ENCODE measurements around the gene RUNX1. TPM values are rescaled to one million over a fixed set of nuclear protein-coding genes. Genes with fewer than 3 reads are reported as not detected.

RUNX1 gene
- total RNA-seq, 1 donor from 2014 or later: 0.41 TPM

DNA sequence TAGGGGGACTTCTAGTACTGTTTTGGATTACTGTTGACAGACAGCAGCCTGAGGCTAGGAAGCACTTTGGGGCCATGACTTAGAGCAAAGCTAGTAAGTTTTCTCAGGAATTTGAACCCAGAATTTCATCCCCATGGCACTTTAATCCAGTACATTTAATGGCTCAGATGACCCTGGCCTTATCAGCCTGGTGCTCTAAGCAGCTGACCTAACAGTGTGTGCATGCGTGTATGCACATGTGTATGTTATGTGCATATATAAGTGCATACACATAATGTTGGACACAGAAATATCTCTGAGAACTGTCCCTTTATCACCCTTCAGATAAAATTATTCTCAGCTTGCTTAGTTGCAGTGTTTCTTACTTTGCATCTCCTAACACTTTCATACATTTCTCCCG is 265.3 kb downstream of the RUNX1 start:
- no peak for FAIRE-seq

DNA sequence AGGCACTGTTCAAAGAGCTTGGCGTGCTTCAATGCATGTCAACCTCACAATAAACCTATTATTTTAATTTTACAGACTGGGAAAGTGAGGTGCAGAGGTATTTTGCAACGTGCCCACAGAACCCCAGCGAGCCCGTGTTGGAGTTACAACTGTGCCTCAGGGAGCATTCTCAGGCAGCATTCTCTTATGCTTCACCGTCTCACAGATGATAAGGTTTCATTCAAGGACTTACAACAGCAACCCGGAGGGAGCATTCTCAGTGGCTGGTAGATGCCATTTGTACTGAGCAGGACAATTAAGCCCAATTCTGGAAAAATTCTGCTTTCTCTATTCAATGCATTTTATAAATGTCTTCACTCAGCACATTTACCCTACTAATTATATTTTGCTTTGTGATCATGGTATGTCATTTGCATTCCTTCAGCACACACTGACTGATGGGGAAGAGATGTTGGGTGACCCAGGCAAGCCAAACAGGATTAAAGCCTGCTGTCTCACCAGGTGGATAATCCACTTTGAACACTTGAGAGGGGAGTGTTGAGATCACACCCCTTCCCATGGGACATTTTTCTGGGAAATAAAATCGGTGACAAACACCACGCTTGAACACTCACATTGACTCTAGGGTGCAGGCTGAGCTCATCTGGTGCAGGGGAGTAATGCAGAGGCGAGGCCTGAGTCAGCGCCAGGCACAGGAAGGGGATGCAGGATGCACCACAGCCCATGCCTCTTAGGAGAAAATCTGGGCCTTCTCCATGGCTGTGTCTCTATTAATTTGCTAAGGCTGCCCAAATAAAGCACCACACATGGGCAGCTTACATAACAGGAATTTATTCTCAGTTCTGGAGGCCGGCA is 266.4 kb downstream of the RUNX1 start:
- peak in 1 of 2 donors; percentile 28 for DNase-seq (ENCODE audit: low spot score in 2 of 2)
- FAIRE-seq: no peak

More for the DNA sequence above, 265.3 kb downstream of the RUNX1 start:
- DNase-seq (ENCODE audit: low spot score in 2 of 2): no peak

DNA sequence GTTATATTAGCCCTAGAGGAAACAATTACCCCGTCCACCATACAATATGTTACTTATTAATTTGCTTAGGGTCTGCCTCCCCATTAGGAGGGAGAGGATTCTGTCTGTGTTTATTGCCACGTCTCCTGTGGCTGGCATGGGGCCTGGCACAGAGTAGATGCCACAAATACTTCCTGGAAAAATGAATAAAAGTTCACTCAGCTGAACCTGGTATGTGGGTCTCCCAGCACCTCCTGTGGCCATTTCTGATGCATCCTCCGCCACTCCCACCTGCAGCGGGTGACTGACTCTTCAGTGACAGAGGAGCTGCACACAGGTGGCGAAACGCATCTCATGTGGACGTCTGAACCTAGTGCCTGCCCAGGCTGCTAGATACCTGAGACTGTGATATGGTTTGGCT is 267.6 kb downstream of the RUNX1 start:
- no peak for DNase-seq (ENCODE audit: low spot score in 2 of 2)
- FAIRE-seq: no peak

DNA sequence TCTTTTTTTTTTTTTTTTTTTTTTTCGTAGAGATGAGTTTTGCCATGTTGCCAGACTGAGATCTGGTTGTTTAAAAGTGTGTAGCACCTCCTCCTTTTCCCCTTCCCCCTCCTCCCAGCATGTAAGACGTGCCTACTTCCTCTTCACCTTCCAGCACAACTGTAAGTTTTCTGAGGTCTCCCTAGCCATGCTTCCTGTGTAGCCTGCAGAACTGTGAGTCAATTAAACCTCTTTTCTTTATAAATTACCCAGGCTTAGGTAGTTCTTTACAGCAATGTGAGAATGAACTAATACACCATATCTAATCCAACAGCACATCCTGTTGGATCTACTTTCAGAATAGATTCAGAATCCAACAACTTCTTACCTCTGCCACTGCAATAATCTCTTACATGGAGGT is 269.2 kb downstream of the RUNX1 start:
- DNase-seq (ENCODE audit: low spot score in 2 of 2) (no peak), FAIRE-seq (no peak)

DNA sequence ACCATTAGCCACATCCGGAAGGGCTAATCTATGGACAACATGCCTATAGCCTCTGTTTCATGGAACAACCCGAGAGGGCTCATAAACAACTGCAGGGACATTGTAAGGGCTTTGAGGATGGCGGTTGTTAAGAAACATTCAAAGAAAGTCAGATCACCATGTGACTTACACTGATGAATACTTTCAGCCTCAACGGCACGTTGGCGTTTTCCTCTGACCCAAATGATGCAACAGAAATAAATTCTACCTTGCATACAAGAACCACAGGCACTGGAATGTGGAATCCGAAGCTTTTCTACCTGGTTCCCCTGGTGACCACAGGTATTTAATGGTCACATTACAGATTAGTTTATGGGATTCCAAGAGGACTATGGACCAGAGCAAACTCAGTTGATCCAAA is 273.3 kb downstream of the RUNX1 start:
- no peak for DNase-seq (ENCODE audit: low spot score in 2 of 2)
- no peak for FAIRE-seq

DNA sequence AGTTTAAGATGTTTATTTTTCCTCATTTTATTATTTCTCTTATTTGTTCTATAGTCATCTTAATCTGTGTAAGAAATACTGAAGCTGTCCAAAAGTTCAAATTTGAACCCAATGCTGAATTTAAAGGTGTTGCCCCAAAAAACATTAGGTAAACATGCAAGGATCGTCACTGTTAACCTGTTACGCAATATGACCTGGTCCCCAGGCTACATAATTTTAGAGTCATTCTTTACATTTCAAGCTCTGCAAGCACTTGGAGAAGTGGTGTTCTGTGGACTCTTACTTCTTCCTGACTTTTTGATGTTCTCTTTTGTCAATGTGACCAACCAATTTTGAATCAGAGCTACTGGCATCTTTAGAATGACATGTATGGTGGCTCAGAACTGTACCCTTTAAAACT is 274.4 kb downstream of the RUNX1 start:
- FAIRE-seq (no peak), DNase-seq (ENCODE audit: low spot score in 2 of 2) (no peak)

DNA sequence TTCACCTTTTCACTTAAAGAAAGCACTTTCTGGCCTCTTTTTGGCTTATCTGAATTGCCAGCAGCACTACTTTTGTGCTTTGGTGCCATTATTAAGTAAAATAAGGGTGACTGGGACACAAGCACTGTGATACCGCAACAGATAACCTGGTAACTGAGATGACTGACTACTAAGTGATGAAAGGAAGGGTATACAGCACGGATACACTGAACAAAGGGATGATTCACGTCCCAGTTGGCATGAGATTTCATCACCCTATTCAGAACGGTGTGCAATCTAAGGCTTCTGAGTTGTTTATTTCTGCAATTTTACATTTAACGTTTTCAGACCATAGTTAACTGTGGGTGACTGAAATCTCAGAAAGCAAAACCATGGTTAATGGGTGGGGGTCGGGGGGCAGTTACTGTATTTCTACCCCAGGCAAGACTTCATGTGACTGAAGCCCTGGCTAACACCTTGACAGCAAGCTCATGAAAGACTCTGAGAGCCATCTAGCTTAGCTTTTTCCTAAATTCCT is 277.5 kb downstream of the RUNX1 start:
- no peak for DNase-seq (ENCODE audit: low spot score in 2 of 2)
- no peak for FAIRE-seq

DNA sequence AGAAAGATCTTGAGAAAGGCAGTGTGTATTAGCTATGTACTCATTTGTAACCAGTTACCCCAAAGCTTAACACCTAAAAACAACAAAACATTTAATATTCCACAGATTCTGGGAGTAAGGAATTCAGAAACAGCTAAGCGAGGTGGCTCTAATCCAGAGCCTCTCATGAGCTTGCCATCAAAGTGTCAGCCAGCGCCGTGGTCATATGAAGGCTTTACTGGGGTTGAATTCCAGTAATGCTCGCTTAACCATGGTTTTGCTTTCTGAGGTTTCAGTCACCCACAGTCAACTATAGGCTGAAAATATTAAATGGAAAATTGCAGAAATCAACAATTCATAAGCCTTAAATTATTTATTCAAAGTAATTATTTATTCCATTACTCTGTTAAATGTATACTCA is 278.5 kb downstream of the RUNX1 start:
- no peak for DNase-seq (ENCODE audit: low spot score in 2 of 2)
- FAIRE-seq: no peak

DNA sequence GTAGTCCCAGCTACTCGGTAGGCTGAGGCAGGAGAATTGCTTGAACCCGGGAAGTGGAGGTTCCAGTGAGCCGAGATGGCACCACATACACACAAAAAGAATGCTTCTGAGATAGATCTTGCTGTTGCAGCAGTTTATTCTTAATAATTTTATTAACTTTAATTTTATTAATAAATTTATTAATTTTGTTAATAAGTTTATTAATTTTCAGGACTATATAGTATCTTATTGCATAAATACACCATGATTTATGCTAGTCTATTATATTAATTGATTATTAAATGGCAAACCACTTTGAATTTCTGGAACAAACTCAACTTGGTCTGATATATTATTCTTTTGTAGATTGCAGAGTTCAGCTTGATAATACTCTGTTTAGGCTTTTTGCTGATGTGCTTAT is 280.8 kb downstream of the RUNX1 start:
- no peak for DNase-seq (ENCODE audit: low spot score in 2 of 2)
- FAIRE-seq: peak; percentile 19

DNA sequence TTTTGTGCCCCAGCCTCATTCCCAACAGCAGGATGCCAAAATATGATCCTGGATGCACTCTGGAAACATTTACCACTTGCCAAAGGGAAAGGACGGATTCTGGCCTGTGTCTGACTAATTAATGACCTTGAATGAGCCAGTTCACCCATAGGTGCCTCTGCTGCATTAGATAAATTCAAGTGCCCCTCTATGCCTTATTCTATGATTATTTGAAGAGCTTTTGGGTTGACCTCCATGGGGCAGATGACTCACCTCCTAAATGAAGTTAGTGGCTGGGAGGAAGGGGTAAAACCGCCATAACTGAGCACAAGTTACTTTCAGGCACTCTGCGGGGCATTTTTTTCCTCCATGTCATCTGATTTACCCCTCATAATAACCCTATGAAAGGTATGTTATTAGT is 282.2 kb downstream of the RUNX1 start:
- no peak for DNase-seq (ENCODE audit: low spot score in 2 of 2)
- no peak for FAIRE-seq

DNA sequence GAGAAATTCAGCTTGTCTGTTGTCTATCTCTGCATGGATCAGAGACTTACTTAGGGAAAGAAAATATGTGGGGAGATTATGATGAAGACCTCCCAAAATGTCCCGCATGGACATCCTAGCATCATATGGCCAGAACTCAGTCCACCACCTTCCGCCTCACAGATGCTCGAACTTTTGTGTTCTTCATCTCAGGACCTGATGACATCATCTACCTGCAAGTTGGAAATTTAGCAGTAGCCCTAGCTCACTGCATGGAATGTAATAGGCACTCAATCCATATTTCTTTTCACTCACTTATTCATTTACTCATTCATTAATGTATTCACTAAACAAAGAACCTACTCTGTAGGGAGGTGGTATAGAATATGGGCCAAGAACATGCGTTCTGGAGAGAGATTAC is 283.5 kb downstream of the RUNX1 start:
- FAIRE-seq (no peak), DNase-seq (ENCODE audit: low spot score in 2 of 2) (no peak)

DNA sequence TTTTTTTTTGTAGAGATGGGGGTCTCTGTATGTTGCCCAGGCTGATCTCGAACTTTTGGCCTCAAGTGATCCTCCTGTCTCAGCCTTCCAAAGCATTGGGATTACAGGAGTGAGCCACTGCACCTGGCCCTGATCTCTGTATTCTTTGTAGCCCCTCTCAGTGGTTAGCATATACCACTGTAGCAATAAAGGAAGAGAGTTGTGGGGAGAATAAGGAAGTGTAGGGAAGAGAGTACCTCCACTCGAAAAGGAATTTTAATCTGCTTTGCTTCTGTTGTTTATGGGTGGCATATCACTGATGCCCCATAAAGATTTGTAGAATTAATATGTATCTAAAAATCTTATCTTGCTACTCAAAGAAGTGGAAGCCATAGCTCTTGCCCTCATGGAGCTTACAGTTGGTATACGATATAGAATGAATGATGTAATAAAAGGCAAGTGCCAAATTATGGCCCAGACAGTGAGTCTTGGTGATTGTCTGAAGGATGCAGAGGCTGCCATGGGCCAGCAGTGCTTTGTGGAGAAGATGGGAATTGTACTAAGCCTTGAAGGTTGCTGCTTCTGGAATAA is 284.3 kb downstream of the RUNX1 start:
- FAIRE-seq (no peak), DNase-seq (ENCODE audit: low spot score in 2 of 2) (no peak)

DNA sequence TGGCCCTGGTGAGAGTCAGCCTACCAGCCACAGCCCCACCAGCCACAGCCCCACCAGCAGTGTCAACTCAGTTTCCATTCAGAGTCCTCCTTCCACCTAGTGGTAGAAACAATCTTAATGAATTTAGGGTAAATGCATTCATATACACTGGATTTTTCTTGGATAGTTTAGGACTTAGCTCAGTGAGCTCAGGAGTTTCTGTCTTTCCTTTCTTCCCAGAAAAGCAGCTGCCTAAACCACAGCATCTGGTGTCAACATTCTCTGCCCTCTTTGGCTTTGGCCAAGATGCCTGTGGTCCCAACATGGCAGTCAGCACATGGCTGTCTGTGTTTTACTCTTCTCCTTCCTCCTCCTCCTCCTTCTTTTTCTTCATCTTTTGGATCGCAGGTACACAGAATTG is 286.3 kb downstream of the RUNX1 start:
- no peak for DNase-seq (ENCODE audit: low spot score in 2 of 2)
- FAIRE-seq: no peak

DNA sequence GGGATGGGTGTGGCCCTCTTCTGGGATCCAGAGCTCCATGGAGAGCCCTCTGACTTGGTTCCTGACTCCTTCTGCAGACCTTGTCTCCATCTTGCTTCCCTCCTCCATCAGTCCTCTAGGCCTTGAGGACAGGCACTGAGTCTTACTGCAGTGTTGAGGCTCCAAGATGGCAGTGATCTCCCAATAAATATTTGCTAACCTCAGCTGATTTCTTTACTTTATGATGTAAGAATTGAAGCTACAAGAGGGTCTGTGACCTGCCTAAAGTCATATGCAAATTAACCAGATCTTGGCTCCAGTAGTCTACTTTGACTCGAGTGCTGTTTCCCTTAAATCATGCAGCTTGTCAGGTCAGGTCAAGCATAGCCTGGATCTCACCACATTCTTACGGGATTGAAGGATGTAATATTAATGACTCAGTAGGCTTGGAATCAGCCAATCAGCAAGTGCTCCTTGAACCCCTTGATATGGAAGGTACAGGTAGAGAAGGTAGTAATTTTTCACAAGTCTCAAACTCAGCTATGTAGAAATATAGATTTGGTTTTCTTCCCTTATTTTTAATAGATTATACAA is 287.3 kb downstream of the RUNX1 start:
- no peak for DNase-seq (ENCODE audit: low spot score in 2 of 2)
- FAIRE-seq: no peak

DNA sequence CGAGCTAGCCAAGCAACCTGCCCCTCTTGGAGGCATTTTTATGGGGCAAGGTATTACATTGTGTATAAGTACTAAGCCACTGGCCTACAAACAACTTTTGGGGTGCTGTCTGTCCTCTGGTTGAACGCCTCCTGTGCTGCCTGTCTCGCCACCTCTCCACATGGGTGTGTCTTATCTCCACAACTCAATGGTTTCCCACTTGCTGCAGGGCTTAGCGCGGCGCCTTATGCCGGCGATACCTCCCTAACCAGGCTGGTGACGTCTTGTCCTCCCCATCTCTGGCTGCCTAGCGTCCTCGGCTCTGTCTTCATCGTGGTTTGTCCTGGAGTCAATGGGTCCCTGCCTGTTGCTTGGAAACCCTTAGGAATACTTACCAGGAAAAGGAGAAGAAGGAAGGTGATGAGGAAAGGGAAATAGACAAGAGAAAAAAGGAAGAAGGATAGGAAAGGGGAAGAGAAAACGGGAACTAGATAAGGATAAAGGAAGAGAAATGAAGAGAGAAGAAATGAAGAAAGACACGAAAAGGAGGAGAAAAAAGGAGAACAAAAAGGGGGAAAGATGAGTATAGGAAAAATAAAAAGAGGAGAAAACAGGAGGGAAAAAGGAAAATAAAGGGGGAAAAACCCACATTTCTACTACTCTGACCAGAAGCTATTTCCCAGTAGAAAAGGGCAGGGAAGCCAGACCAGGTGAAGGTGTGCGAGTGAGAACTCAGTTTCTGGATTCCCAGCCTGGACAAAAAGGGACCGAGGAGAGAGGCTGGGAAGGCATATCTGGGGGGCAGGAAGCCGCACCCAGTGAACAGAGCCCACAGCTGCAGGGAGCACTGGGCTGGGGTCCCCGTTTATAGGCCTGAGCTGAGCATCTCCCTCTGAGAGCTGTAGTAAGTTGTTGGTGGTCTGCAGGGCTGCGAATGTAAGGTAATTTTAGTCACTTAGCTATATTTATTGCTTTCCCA is 294.1 kb downstream of the RUNX1 start:
- FAIRE-seq: no peak
- DNase-seq (ENCODE audit: low spot score in 2 of 2): no peak

DNA sequence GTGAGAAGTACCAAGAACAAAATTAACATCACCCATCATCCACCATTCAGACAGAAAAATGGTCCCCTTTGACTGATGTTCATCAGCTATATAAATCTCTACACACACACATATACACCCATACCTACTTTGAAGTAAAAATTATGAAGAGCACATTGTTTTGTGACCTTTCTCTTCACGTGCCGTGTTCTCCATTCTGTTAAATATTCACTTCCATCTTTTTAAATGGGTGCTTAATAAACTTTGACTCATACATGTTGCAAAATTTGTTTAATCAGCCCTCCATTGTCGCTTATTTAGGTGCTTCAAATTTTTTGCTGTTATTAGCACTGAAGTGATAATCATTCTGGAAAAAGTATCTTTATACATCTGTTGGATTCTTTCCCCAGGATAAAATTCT is 300.2 kb downstream of the RUNX1 start:
- DNase-seq (ENCODE audit: low spot score in 2 of 2): no peak
- FAIRE-seq: no peak

DNA sequence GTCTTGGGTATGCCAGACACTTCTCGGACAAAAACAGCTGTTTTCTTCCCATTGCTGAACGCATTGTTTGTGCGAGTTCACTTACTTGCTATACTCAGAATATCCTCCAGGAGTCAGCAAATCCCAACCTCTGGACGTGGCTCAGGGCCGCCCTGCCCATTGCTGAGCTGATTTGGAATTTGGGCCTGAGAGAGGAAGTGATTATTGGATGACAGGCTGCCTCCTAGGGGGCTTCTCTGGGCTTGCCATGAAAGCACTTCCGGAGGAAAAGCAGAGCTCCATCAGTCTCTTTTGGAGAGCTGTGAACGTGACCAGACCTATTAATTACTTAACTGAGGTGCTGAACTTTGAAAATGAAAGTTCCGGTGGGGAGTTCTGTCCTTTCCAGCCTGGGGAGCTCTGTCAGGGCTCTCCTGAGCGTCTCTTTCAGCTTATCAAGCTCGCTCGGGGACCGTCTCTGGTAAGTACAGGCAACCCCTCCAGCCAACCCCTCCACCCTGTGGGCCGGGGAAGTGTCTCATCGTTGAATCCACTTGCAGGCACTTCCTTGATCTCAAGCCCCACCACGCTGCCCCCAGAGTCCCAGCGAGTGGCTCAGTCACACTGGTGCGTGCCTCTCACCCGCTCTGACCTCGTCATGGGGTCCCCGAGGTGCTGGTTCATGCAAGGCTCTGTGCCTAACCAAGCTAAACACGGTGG is 303.4 kb downstream of the RUNX1 start:
- no peak for FAIRE-seq
- DNase-seq (ENCODE audit: low spot score in 2 of 2): peak; percentile 22 to 63

DNA sequence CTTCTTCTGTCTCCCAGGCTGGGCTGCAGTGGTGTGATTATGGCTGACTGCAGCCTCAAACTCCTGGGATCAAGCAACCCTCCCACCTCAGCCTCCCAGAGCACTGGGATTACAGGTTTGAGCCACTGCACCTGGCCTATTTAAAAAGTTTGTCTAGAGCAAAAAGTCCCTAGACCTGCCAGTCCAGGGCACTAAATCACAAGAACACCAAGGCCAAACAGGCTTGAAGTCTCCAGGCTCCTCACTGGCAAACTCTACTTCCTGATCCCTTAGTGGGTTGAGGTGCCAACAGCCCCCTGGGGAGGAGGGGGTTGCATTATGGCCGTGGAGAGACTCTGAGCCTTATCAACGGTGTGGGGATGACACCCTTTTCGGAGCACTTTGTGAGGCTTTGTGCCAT is 304.3 kb downstream of the RUNX1 start:
- FAIRE-seq (no peak), DNase-seq (ENCODE audit: low spot score in 2 of 2) (no peak)

DNA sequence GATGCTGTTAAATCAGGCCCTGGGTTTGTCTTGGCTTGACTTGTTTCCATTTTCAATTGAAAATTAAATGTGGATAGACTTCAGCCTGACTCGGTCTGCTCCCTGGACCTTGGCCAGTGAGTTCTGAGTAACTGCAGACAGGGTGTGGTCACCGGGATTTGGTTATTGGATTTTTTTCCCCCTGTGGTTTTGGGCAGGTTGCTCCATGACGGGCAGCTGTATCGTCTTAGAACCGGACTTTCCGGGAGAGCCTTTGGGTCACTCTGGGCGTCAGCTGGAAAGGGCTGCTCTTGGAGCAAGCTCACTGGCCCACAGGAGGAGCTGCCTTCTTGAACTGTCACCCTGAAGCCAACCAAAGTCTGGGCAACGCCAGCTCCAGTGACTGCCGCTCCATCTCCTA is 305.3 kb downstream of the RUNX1 start:
- FAIRE-seq: no peak
- DNase-seq (ENCODE audit: low spot score in 2 of 2): no peak

DNA sequence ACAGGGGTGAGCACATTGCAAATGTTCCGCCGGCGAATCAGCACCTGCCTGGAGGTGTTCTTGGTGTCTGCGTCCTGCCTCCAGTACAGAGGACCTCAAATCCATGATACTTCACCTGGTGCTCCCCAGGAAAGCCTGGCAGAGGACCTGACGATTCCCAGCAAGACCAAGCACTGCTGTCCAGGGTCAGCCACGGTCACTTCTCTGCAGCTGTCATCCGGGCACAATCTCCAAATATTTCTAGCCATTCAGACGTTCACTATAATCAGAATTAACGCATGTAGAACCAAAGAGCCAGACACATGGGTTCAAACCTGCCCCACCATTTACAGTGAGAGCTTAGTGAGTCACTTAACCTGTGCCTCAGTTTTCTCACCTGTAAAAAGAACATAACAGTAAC is 305.8 kb downstream of the RUNX1 start:
- DNase-seq (ENCODE audit: low spot score in 2 of 2) (no peak), FAIRE-seq (no peak)

Data from frontal cortex (tissue), 4 donors.